B cell (primary cell): ENCODE measurements around the gene SP9. TPM values are rescaled to one million over a fixed set of nuclear protein-coding genes. Genes with fewer than 3 reads are reported as not detected.

Source experiments
- ATAC-seq: fragments of 200-7000 bp; cut with Tn5 transposase; one replicate; pipeline ENCODE4 v1.10.0; 2021; ENCODE audit warnings: low read depth, mild to moderate bottlenecking, moderate number of reproducible peaks, moderate library complexity
- CTCF ChIA-PET: fragments of 350-600 bp; sonication (Branson Sonifier 250); formaldehyde crosslinking; loops from one replicate; lab custom pipeline; 2021; ENCODE audit warnings: antibody characterized with exemption, inconsistent platforms; lab: Charles Lee
- POLR2A ChIA-PET: fragments of 350-600 bp; sonication (Branson Sonifier 250); formaldehyde crosslinking; loops from one replicate; lab custom pipeline; 2021; ENCODE audit warnings: antibody characterized with exemption; lab: Charles Lee
- DNase-seq: peaks from one replicate; pipeline ENCODE4 v3.0.0; 2013
- H2AFZ ChIP-seq: 2 replicates; pipeline ENCODE4 v1.6.1; 2012; ENCODE audit warnings: mild to moderate bottlenecking, low read depth, low read length; ENCODE audit not compliant: insufficient read depth, poor library complexity, severe bottlenecking
- H3K27ac ChIP-seq, 2 donors: 1 replicate in 1 of 2; 2 replicates in 1 of 2; pipeline ENCODE4 v1.5.1; 2012 to 2013; ENCODE audit warnings: low read length in 2 of 2, mild to moderate bottlenecking in 2 of 2, moderate library complexity in 1 of 2
- H3K27me3 ChIP-seq, 4 experiments: fragments of 200-600 bp in 1 of 4; sonication (generic) in 1 of 4; replicated peaks in 1 of 4; 1 replicate in 2 of 4; 2 replicates in 2 of 4; pipeline versions ENCODE4 v1.6.1 to v1.7.0; 2013 to 2016; ENCODE audit warnings: low read length in 3 of 4, mild to moderate bottlenecking in 2 of 4, mixed read lengths in 1 of 4, moderate library complexity in 1 of 4; ENCODE audit not compliant: insufficient read depth in 4 of 4, control insufficient read depth in 3 of 4; ENCODE audit errors: control extremely low read depth in 1 of 4
- H3K36me3 ChIP-seq, 2 experiments: replicated peaks in 1 of 2; 1 replicate in 1 of 2; 2 replicates in 1 of 2; pipeline versions ENCODE4 v1.6.1 to v1.7.1; 2013; ENCODE audit warnings: low read length in 1 of 2; ENCODE audit not compliant: insufficient read depth in 2 of 2, control insufficient read depth in 1 of 2; ENCODE audit errors: control extremely low read depth in 1 of 2, extremely low read depth in 1 of 2
- H3K4me1 ChIP-seq, 2 donors: fragments of 200-600 bp in 1 of 2; sonication (generic) in 1 of 2; 1 replicate in 1 of 2; 2 replicates in 1 of 2; pipeline versions ENCODE4 v1.5.1 to v1.6.1; 2013 to 2017; ENCODE audit warnings: low read length in 2 of 2; ENCODE audit not compliant: control insufficient read depth in 2 of 2, insufficient read depth in 2 of 2
- H3K4me2 ChIP-seq: replicated peaks from 2 replicates; pipeline ENCODE3; 2012; ENCODE audit warnings: mild to moderate bottlenecking, low read depth, low read length; ENCODE audit not compliant: poor library complexity, severe bottlenecking
- H3K4me3 ChIP-seq, 5 experiments: fragments of 200-600 bp in 1 of 5; sonication (generic) in 1 of 5; 1 replicate in 3 of 5; 2 replicates in 2 of 5; pipeline versions ENCODE4 v1.5.1 to v1.7.0; 2011 to 2016; ENCODE audit warnings: low read length in 4 of 5, mild to moderate bottlenecking in 4 of 5, low read depth in 2 of 5, control low read depth in 1 of 5, moderate library complexity in 1 of 5; ENCODE audit not compliant: insufficient read depth in 1 of 5; ENCODE audit errors: control extremely low read depth in 1 of 5, extremely low read depth in 1 of 5
- H3K79me2 ChIP-seq: fragments of 200-600 bp; sonication (generic); one replicate; pipeline ENCODE4 v1.6.0; 2016; ENCODE audit warnings: low read length; ENCODE audit not compliant: control insufficient read depth, insufficient read depth
- H3K9ac ChIP-seq: fragments of 200-600 bp; sonication (generic); 2 replicates; pipeline ENCODE4 v1.6.1; 2017; ENCODE audit warnings: mild to moderate bottlenecking, low read length, moderate library complexity
- H3K9me3 ChIP-seq, 3 donors: one replicate each; pipeline versions ENCODE4 v1.6.1 to v1.7.1; 2013; ENCODE audit warnings: low read length in 2 of 3; ENCODE audit not compliant: control insufficient read depth in 2 of 3, insufficient read depth in 1 of 3; ENCODE audit errors: control extremely low read depth in 1 of 3
- H4K20me1 ChIP-seq: 2 replicates; pipeline ENCODE4 v1.6.0; 2012; ENCODE audit warnings: mild to moderate bottlenecking, low read length; ENCODE audit not compliant: insufficient read depth, control insufficient read depth, poor library complexity, severe bottlenecking
- H3K27ac Mint-ChIP-seq: one replicate; pipeline ENCODE4 v1.8.0; 2021; ENCODE audit warnings: mixed read lengths
- H3K27me3 Mint-ChIP-seq: one replicate; pipeline ENCODE4 v1.8.0; 2021; ENCODE audit warnings: mixed read lengths
- H3K4me1 Mint-ChIP-seq: one replicate; pipeline ENCODE4 v1.8.0; 2021; ENCODE audit warnings: mixed read lengths
- H3K4me3 Mint-ChIP-seq: one replicate; pipeline ENCODE4 v1.8.0; 2021; ENCODE audit warnings: mixed read lengths
- H3K9me3 Mint-ChIP-seq: one replicate; pipeline ENCODE4 v1.8.0; 2022; ENCODE audit warnings: mixed read lengths; ENCODE audit not compliant: insufficient read depth
- EZH2 ChIP-seq: IDR thresholded peaks from 2 replicates; pipeline ENCODE4 v1.6.1; 2012; ENCODE audit warnings: borderline replicate concordance, low read depth, mild to moderate bottlenecking, moderate library complexity, low read length; ENCODE audit not compliant: insufficient read depth, poor library complexity, severe bottlenecking
- WGBS: methylation state at CpG from one replicate; pipeline ENCODE4 v1.1.5; 2013; ENCODE audit warnings: missing lambda C conversion rate; ENCODE audit not compliant: insufficient coverage; 5-methylcytosine and 5-hydroxymethylcytosine counted together
- intact Hi-C: fragments of 100-400 bp; cut with micrococcal nuclease; formaldehyde crosslinking; loops from one replicate; pipeline ENCODE4 v1.10.0; 2022
- polyA plus RNA-seq: library from polyadenylated mRNA; depleted of rRNA; stranded (reverse); fragments of >200 nt; gene quantifications from 2 replicates; pipeline ENCODE4 v1.2.3, GENCODE V29; 2012
- total RNA-seq, 2 donors: library from RNA; stranded (reverse); fragments of 120-200 nt in 1 of 2; gene quantifications; 1 replicate in 1 of 2; 2 replicates in 1 of 2; pipeline versions ENCODE4 v1.2.3 to v1.2.4, GENCODE V29; 2013 to 2022
- TF ChIP-seq, protein P1 (sequence below): fragments of 200-600 bp; IDR thresholded peaks from one replicate; pipeline ENCODE4 v1.8.0; 2022; ENCODE audit warnings: antibody characterized with exemption, mild to moderate bottlenecking

Gene SP9
- total and polyA plus RNA-seq, 2 donors (not counting 1 experiment from before 2014, with no cell fraction given), result not detected

DNA sequence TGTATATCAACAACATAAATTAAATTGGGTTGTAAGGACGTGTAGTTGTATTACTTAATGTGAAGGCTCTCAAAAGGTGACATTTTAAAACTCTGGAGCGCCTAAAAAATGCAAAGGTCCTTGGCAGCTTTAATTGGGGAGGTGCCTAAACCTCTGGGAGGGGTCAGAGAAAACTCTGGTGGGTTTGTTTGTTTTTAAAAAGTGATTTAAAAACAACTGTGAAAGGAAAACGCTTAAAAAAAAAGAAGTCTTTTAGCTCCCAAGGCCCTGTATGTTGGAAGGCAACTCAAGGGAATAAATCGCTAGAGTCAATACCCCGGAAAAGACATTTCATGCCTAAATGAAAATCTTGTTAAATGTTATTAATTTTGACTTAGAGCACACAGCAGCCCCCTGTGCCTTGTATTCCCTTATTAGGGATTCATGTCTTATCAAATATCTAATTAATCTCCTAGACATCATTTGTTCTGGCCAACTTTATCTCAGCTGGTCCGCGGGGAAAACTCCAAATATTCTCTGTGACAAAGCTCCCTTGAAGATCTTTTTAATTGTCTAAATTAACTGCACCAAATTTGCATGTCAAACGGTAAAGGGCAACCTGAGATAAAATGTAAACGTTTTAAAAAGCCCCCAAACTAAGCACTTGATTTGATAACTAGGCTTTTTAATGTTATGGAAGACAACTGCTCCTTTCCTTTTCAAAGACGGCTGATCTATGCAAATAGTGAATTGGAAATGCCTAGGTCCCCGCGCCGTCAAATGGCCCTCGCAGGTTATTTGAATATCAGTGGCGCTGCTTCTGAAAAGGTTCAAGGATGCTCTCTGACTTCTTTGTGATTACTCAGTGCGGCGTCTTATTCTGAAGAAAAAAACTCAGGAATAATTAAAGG is 4.2 kb downstream of the SP9 start:
- TF ChIP-seq, protein P1, sequence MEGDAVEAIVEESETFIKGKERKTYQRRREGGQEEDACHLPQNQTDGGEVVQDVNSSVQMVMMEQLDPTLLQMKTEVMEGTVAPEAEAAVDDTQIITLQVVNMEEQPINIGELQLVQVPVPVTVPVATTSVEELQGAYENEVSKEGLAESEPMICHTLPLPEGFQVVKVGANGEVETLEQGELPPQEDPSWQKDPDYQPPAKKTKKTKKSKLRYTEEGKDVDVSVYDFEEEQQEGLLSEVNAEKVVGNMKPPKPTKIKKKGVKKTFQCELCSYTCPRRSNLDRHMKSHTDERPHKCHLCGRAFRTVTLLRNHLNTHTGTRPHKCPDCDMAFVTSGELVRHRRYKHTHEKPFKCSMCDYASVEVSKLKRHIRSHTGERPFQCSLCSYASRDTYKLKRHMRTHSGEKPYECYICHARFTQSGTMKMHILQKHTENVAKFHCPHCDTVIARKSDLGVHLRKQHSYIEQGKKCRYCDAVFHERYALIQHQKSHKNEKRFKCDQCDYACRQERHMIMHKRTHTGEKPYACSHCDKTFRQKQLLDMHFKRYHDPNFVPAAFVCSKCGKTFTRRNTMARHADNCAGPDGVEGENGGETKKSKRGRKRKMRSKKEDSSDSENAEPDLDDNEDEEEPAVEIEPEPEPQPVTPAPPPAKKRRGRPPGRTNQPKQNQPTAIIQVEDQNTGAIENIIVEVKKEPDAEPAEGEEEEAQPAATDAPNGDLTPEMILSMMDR, result no peak
- TF ChIP-seq EZH2, result peak; percentile 64
- Mint-ChIP-seq H3K4me3 (no peak overlapping the region), H3K9me3 (no peaks in the 10 kb centered on the region), H3K27ac (peak overlapping the region; percentile 10), H3K4me1 (peaks cover 41% of the 10 kb centered on the region), H3K27me3 (peaks cover 53% of the 10 kb centered on the region)
- no peaks in the 10 kb centered on the region for H3K79me2 ChIP-seq
- peaks cover 1 to 69% (median 7%) of the 10 kb centered on the region in 3 donors for H3K9me3 ChIP-seq
- CTCF ChIA-PET, result interaction anchor here (0.8 to 7.2 kb wide), 2 partner anchors 12 to 937 kb away, joined by 3 to 151 read pairs; no protein-coding TSS in a partner anchor
- 12% methylated on average over 5 of the region's 17 CpGs for WGBS
- H2AFZ ChIP-seq, result no peak overlapping the region
- intact Hi-C loops, result loop anchor here (10.0 kb wide), 1 partner anchor 1756 kb away; the partner anchor contains the start of genes HOXD12 and HOXD13
- peaks cover 23% of the 10 kb centered on the region for H4K20me1 ChIP-seq
- DNase-seq (peak; percentile 38), ATAC-seq (no peak)
- H3K4me2 ChIP-seq, result no peak overlapping the region
- no peaks in the 10 kb centered on the region for H3K36me3 ChIP-seq
- POLR2A ChIA-PET, result no interaction called here
- H3K9ac ChIP-seq, result no peak overlapping the region
- H3K4me3 ChIP-seq, result no peak overlapping the region
- H3K4me1 ChIP-seq, result peaks cover 73 to 85% of the 10 kb centered on the region in 2 donors
- peaks cover 0 to 89% (median 74%) of the 10 kb centered on the region in 4 experiments for H3K27me3 ChIP-seq
- H3K27ac ChIP-seq, result no peak overlapping the region
